VCaP (cell line): ENCODE results near the gene GADD45GIP1.
A peak's percentile ranks its signal among the peaks of the same experiment; 100 is the strongest.

Source experiments
- H3K27ac ChIP-seq: fragments of 450-650 bp; 2 replicates; pipeline ENCODE4 v1.5.1; 2017
- CTCF ChIP-seq: fragments of 450-650 bp; conservative IDR thresholded peaks from 2 replicates; pipeline ENCODE4 v1.5.1; 2017; ENCODE audit warnings: mild to moderate bottlenecking, moderate library complexity

Gene GADD45GIP1

GRCh38 chr19:12940897-12941296, 16.1 kb downstream of the GADD45GIP1 start:
- peak overlapping the region; percentile 96 for H3K27ac ChIP-seq
- TF ChIP-seq CTCF, result no peak

GRCh38 chr19:12939975-12940423, 17.0 kb downstream of the GADD45GIP1 start:
- no peak for TF ChIP-seq CTCF
- peak overlapping the region; percentile 96 for H3K27ac ChIP-seq

GRCh38 chr19:12938779-12939601, 18.0 kb downstream of the GADD45GIP1 start:
- no peak for TF ChIP-seq CTCF
- peak overlapping the region; percentile 96 for H3K27ac ChIP-seq

GRCh38 chr19:12937927-12938778, 18.9 kb downstream of the GADD45GIP1 start, which contains the start of gene CALR:
Gene CALR (plus strand): TSS chr19:12938609. CDS start chr19:12938680, 71 bp downstream.
- no peak for TF ChIP-seq CTCF
- H3K27ac ChIP-seq, result peak within 1 kb of the TSS; percentile 96

GRCh38 chr19:12937093-12937926, 19.7 kb downstream of the GADD45GIP1 start:
- H3K27ac ChIP-seq, result peak overlapping the region; percentile 96

GRCh38 chr19:12936582-12936981, 20.4 kb downstream of the GADD45GIP1 start:
- peak overlapping the region; percentile 96; the same call in 1 of the 2 replicates for H3K27ac ChIP-seq
- TF ChIP-seq CTCF, result no peak

More at GRCh38 chr19:12937093-12937926, 19.7 kb downstream of the GADD45GIP1 start:
- TF ChIP-seq CTCF, result no peak
